ENCODE measurements around the gene NTMT2. TPM values are rescaled to one million over a fixed set of nuclear protein-coding genes. Genes with fewer than 3 reads are reported as not detected.
"Not testable (repeated sequence)": the region's sequence is repeated elsewhere in the genome, so short reads cannot be mapped to it uniquely, and the experiment has no call there.

NTMT2 gene
- not detected for polyA plus RNA-seq (ENCODE audit: insufficient read length in 4 of 4)

DNA sequence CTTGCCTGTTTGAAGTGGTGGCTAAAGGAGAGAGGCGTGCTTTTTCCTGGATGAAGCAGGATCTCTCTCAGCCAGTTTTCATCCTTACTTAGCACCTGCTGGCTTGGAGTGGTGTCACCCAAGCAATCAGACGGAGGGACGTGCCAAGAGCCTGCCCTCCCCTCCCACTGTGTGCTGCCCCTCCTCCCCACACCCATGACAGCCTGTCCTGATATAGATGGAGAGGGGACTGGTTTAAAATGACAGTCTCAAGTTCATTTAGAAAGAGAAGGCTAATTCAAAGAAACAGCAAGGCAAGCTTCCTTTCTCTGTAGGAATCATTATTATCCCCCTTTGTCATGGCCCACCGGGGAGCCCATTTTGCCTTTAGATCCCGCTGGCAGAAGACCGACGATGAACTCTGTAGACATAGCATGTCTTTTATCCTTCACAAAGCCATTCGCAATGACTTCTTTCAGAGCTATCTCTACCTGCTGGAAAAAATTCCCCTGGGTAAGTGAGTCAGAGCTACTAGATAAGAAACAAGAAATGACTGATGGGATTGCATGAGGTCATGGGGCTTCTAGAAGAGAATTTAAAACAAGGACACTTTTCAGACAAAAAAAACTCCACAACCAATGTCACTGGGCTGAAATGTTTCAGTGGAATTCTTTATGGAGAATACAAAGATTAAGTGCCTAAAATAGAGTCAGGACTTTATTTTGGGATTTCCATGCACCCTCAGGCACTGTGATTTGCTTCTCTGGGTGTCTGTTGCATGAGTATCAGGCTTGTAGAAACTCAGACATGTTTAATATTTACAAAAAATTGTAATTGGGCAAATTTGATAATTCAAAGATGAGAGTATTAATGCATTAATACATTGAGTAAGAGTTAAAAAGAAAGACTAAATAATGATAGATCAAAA lies at the start of gene NTMT2:
NTMT2 (plus strand) TSS at position 190 of the 907 bp plus-strand sequence; CDS start at position 339, 149 bp downstream.
- DNase-seq (ENCODE audit: low read depth in 4 of 4, low spot score in 3 of 4): no peak

DNA sequence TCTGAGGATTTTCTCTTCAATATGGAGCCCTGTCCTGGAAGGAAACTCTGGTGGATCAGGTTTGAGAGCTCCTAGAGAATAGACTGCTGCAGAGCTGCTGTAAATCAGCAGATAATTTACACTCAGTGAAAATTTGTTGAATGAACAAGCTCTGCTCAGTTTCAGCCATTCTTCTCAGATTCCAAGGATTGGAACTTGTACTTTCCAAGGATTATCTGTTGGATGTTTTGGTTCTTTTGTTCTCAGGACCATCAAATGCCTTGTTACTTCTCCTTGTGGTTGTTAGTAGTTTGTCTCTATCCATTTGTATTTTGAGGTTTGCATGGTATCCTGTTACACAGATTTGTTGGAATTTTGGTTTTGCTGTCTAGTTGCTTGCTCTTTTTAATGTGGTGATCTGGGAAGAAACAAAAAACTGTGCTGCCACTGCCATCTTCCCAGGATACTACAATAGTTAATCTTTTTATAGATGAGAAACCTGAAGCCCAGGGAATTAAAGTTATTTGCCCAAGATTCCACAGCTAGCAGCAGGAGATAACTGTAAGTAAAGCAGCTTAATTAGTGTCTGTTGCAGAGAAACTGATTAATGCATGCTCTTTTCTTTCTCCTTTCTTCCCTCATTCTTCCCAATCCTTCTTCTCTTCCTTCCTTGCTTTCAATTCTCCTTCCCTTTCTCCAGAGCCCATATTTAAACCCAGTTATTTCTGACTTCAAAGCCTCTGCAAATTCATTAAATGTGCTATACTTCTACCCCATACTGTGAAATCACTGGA lies 49.6 kb upstream of the NTMT2 start:
- DNase-seq (ENCODE audit: low read depth in 4 of 4, low spot score in 3 of 4): no peak

DNA sequence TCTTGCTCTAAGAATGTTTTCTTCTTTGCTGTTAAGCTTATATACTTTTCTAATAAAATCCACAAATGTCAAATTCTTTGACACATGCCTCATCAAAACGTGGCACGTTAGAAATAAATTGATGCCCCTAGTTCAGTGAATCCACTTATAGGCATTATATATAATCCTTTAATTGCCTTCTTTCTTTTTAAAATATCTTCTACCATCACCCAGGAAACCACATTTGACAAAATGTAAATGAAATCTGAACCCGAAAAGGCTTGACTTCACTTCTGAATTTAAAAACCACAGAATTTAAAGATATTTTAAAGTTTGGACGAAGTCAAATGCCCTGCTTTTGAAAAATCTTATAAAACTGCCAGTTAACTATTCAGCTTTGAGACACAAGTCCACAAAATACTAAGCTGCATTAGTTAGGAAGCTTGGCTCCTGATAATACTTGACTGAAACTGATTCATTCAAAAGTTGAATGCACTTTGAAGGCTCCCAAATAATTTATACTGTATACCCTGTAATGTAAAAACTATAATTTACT lies 48.9 kb upstream of the NTMT2 start:
- no peak for DNase-seq (ENCODE audit: low read depth in 4 of 4, low spot score in 3 of 4)

DNA sequence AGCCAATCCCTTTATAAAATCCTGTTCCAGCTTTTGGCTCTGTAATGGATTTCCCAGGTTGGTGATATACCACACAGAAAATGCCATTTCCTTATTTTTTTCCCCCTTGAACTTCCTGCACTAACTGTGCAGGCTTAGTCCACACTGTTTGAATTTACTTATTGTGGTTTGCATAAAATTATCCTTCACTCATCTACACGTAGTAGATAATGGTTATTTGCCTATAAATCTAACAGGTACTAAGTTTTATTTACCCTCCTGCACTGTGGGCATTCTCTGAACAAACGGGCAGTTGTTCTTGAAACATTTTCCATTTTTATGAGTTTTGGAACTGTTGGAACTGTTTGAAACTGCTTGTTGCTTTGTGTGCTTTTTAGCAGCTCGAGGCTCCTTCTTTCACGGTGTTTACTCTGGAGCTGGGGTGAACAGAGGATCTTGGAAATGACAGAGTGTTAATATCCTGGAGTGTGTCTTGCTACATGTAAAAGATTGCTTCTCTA lies 48.3 kb upstream of the NTMT2 start:
- DNase-seq (ENCODE audit: low read depth in 4 of 4, low spot score in 3 of 4): no peak

DNA sequence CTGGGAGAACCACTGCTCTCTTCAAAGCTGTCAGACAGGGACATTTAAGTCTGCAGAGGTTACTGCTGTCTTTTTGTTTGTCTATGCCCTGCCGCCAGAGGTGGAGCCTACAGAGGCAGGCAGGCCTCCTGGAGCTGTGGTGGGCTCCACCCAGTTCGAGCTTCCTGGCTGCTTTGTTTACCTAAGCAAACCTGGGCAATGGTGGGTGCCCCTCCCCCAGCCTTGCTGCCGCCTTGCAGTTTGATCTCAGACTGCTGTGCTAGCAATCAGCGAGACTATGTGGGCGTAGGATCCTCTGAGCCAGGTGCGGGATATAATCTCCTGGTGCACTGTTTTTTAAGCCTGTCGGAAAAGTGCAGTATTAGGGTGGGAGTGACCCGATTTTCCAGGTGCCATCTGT lies 32.6 kb upstream of the NTMT2 start:
- DNase-seq (ENCODE audit: low read depth in 4 of 4, low spot score in 3 of 4): not testable (repeated sequence)

DNA sequence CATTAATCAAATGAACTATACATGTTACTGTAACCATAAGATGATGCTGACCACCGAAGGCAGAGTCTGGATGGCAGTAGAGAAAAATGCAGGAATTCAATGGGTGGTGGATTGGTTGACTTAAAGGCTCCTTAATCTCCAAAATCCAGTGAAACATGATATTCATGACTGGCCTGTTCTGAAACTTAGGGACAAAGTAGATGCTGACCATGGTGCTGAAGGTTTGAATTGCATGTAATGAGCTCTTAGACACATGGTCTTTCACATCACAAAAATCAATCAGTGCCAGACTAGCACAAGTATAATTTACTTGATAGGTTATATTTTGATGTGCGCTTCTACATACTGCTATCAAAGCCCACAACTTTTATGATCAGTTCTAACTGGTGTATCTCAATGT lies 30.9 kb upstream of the NTMT2 start:
- no peak for DNase-seq (ENCODE audit: low read depth in 4 of 4, low spot score in 3 of 4)

DNA sequence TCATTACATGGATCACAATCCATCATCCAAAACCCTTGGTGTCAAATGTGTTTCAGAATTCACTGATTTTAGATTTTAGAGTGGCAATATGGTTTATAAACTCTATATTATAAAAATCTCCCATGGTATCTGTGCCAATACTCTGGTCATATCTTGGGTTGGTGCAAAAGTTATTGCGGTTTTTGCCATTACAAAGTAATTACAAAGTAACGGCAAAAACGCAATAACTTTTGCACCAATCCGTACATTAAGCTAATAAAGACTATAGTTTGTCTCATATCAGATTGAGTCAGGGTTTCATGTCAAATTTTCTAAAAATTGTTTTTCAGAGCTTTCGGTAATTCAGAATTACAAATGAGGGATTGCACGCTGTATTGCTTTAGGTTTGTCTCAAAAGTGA lies 23.4 kb upstream of the NTMT2 start:
- DNase-seq (ENCODE audit: low read depth in 4 of 4, low spot score in 3 of 4): no peak

DNA sequence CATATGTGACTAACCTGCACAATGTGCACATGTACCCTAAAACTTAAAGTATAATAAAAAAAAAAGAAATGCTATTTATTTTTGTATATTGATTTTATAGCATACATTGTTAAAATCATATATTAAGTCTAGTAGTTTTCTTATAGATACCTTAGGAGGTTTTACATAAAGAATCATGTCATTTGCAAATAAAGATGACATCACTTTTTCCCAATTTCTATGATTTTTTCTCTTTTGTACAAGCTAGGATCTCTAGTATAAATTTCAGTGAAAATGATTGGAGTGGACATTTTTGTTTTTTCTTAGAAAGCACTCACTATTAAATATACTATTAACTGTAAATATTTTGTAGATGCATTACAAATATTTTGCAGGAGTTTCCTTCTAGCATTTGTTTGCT lies 20.5 kb upstream of the NTMT2 start:
- DNase-seq (ENCODE audit: low read depth in 4 of 4, low spot score in 3 of 4): no peak

DNA sequence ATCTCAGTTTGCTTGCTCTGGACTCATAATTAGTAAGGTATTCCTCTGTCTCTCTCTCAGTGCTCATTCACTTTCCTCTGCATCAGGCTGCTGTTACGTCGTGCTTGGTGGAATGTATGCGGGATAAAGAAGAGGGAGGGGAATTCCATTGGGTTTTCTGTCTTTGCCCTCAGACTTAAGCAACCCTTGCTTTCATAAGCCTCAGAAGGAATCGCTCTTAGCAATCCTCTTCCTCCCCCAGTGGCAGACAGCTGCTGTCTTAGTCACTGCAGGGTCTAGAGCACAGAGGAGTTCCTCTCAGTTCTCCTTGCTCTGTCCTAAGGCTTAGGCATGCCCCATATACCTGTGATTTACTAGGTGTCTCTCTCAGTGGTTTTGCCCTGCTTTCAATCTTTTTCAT lies 19.1 kb upstream of the NTMT2 start:
- peak in 1 of 4 donors; percentile 14 for DNase-seq (ENCODE audit: low read depth in 4 of 4, low spot score in 3 of 4)

DNA sequence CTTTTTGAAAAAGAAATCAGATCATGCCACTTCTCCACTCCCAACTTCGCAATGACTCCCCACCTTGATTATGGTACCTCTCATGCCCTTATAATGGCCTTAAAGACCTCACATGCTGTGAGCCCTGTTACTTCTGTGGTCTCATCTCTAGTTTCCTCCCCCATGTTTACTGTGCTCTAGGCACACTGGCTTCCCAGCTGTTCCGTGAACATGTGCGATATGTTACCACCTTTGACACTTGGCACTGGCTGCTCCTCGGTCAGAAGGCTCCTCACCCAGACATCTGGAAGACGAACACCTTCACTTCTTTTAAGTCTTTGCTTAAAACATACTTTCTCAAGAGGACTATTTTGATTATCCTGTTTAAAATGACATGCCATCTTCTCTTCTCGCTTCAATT lies 14.3 kb upstream of the NTMT2 start:
- DNase-seq (ENCODE audit: low read depth in 4 of 4, low spot score in 3 of 4): no peak

DNA sequence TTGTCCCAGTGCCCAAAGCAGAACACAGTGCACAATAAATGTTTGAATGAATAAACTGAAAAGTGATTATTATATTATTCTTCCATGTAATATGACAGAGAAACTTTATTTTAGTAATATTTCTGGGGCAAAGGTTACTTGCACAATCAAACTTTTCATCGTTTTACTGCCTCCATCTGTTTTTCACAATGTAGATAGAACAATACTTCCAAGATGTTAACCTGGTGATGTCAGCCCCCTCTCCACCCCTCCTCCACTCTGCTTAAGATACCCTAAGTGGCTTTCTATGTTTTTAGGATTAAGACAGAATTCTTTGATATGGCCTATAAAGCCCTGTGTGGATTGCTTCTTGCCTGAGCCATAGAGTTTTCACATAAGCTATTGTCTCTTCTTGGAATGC lies 13.8 kb upstream of the NTMT2 start:
- no peak for DNase-seq (ENCODE audit: low read depth in 4 of 4, low spot score in 3 of 4)

DNA sequence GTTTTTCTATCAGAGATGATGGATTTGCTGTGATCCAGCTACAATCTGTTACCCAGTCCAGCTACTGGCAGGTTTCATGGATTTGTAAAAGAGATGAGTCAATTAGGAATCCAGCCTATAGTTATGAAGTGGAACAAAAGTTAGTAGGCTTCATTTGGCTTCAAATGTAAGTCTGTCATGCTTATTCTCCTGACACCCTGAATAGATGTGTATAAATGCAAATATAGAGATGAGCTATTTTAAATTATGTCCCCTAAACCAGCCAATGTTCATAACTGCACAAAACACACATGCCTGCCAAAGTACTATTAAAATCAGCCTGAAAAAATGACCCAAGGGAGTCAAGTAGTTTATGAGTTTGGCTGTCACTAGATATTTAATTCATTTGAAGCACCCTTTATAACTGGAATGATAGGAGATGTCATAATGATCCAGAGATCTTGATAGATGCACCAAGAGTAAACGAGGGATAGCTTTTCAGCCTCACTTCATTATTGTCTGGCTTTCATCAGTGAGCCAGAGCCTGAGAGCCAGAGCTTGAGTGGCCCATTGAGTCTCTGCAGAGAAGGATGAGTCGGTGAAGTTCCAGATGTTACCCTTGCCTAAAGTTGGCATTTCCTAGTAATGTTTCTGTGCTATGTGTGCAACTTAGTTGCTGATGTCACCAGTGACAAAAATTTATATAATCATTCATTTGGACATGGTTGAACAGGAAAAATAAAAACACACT lies 11.8 kb upstream of the NTMT2 start:
- DNase-seq (ENCODE audit: low read depth in 4 of 4, low spot score in 3 of 4): no peak

DNA sequence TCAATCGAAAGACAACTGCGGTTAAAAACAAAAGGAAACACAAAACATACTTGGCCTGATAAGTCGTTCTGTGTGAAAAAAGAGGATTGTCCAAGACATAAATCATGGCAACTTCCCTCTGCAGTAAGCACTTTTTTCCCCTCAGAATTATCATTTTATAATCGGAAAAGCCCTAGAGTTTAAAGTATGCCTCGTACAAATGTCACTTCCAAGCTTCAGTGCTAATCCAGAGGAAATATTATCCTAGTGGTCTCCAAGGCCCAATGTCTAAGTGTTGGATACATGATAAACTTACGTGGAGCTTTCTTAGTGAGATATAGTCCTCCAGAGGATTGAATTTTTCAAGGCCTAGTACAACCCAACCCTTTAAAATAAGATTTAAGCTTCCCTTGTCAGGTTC lies 11.2 kb upstream of the NTMT2 start:
- DNase-seq (ENCODE audit: low read depth in 4 of 4, low spot score in 3 of 4): peak in 1 of 4 donors; percentile 12

DNA sequence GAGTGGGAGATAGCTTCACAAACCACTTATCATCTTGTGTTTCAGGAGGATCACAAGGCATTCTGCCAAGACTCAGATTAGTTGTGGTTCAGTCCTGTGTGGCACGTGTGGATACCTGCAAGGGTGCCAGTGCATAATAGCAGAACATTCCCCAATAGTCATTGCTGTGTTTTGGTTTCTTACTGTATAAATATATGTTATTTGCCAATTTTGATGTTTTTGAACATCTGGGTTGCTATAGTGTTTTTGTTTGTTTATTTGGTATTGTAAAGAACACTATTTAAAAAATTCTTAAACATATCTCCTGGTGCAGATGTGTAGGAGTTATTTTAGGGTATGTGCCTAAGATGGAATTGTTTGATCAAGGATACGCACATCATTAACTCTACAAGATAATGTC lies 5.4 kb upstream of the NTMT2 start:
- no peak for DNase-seq (ENCODE audit: low read depth in 4 of 4, low spot score in 3 of 4)

DNA sequence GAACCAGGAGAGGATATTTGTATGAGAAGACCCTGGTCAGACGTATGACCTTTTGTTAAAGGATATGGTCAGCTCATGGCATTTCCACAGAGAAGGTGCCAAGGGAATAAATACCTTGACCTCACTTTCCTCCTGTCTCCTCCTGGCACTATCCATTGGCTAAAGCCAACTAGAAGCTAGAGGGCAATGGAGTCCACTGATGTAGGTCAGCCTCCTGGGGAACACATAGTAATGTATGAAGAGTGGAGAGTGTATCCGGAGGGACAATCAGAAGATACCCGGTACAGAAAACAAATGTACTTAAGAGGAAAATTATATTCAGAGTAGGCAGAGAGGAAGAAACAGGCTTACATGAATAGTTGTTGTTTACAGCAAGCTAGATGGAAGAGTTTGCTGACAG lies 698 bp upstream of the NTMT2 start:
- DNase-seq (ENCODE audit: low read depth in 4 of 4, low spot score in 3 of 4): no peak

DNA sequence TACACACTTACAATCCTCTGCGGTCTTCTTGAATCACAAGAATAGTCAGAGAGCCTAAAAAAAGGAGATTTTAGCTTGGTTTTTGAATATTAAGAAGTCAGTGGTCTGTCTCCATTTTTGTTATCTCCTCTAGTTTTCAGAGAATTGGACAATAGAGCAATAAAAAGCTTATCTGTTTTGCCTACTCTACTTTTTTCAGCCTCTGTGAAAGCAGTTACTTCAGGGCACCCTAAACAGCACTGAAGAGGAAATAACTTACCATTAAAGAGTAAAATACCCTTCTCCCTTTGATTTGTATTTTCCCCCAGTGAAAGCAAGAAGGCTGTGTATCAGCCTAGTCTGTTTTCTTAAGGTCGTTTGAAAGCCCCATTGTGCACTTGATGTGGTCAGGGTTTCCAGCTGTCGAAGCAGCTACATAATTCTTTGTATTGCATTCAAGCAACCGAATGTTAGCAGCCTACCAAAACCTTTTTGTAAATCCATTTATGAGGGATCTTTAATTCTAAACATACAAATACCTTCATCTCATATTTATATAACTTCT lies 1.0 kb downstream of the NTMT2 start:
- DNase-seq (ENCODE audit: low read depth in 4 of 4, low spot score in 3 of 4): no peak

DNA sequence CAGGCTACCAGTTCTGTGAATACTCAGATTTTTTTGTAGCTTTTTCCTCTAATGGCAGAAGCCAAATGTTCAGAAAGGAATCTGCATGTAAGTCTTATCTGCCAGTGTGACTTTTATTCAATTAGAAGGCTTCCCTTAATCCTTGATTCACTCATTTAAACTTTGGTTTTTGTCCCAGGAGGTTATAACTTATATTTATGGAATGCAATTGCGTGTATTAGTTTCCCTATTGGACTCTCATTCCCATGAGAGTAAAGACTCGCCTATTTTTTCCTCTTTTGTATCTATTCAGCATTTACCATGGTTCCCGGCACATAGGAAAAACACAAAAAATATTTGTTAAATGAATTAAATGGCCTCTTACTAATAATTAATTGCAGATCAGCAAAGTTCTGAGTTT lies 3.5 kb downstream of the NTMT2 start:
- no peak for DNase-seq (ENCODE audit: low read depth in 4 of 4, low spot score in 3 of 4)

DNA sequence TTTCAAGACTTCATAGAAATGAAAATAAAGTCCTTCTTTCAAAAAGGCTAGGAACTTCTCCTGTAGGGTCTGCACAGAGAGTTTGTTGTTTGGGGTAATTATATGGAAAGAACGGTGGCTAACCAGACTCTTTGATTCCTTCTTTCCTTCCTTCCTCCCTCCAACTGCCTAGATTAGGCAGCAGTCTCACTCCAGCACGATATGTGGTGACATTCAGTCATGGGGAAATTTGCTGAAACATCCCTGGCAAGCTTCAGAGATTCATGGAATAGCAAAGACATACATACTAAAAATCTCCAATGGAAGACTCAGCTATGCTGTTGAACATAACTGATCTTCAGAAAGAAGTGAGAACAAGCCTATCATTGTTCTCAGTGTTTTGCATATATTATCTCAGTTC lies 4.3 kb downstream of the NTMT2 start:
- DNase-seq (ENCODE audit: low read depth in 4 of 4, low spot score in 3 of 4): no peak

DNA sequence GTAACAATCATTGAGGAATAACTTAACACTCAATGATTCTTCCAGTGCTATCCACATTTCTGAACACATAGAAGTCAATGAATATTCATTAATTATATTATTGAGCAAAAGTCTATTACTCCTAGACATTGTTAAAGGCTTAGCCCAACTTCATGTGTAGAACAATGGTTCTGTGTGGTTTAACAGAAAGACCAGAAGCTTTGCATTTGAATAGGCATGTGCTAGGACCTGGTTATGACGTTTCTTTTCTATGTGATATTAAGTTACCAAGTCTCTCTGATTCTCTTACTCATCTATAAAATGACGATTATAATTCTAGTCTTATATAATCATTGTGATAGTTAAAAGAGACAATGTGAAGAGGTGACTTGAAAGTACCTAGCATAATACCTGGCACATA lies 5.2 kb downstream of the NTMT2 start:
- no peak for DNase-seq (ENCODE audit: low read depth in 4 of 4, low spot score in 3 of 4)

DNA sequence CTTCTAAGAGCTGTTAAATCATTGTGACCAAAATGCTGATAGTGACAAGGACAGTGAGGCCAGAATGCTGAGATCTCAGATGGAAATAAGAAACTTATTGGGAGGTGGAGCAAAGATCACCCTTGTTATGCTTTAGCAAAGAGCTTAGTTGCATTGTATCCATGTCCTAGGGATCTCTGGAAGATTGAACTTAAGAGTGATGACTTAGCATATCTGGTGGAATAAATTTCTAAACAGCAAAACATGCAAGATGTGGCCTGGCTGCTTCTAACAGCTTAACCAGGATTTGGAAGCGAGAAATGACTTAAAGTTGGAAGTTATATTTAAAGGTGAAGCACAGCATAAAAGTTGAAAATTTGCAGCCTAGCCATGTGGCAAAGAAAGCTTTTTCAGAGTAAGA lies 7.7 kb downstream of the NTMT2 start:
- no peak for DNase-seq (ENCODE audit: low read depth in 4 of 4, low spot score in 3 of 4)

Data from left renal pelvis (tissue), 4 donors.